ENCODE measurements around the gene POMGNT1. TPM values are rescaled to one million over a fixed set of nuclear protein-coding genes. Genes with fewer than 3 reads are reported as not detected.

Gene POMGNT1
- total RNA-seq, 2 donors from 2014 or later: 27.3 to 31.9 TPM

DNA sequence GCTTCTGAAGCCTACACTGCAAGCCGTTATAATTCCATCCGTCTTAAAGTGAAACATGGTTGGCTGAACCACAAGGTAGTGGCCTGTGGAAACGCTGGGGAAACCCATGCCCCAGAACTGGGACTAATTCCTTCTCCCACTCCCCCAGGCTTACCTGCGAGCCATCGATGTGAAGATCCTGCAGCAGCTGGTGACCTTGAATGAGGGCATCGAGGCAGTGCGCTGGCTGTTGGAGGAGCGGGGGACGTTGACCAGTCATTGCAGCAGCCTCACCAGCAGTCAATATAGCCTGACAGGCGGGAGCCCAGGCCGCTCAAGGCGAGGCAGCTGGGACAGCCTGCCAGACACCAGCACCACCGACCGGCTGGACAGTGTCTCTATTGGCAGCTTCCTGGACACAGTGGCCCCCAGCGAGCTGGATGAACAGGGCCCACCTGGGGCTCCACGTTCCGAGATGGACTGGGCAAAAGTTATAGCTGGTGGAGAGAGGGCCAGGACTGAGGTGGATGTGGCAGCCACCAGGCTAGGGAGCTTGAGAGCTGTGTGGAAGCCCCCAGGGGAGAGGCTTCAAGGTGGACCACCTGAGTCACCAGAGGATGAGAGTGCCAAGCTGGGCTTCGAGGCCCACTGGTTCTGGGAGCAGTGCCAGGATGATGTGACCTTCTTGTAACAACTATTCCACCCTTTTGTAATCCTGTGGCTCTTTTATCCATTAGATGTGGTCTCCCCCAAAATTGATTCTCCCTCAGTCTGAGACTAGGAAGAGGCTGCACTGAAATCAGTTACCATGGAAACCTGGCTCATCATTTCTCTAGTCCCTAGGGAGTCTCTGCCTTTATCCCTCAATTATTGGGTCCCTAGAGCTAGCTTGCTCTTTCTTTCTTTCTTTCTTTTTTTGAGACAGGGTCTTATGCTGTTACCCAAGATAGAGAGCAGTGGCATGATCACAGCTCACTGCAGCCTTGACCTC, 21.6 kb upstream of the POMGNT1 start:
- DNase-seq: no peak
- no peak for ATAC-seq
- intact Hi-C loops (cut with DNase I, micrococcal nuclease): loop anchor here in 1 of 2 donors (5.0 kb wide), 1 partner anchor 183 kb away; no protein-coding TSS in a partner anchor

DNA sequence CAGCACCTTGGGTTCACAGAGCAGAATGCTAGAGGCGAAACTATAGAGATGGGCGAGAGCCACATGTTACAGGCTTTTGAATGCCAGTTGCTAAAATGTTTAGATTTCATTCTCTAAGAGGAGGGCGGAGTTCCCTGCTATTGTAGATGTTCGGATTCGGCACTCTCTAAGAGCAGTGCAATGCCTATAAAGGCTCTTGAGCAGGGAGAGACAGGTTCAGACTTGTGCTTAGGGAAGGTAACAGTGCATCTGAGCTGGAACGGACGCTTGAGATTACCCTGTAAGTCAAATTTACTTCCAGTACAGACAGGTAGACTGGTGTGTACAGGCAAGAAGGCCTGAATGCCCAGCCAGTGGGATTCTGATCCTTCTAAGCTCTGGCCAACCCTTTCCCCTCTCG, 20.2 kb upstream of the POMGNT1 start:
- intact Hi-C loops (cut with DNase I, micrococcal nuclease): no loop called here
- DNase-seq (no peak), ATAC-seq (no peak)

DNA sequence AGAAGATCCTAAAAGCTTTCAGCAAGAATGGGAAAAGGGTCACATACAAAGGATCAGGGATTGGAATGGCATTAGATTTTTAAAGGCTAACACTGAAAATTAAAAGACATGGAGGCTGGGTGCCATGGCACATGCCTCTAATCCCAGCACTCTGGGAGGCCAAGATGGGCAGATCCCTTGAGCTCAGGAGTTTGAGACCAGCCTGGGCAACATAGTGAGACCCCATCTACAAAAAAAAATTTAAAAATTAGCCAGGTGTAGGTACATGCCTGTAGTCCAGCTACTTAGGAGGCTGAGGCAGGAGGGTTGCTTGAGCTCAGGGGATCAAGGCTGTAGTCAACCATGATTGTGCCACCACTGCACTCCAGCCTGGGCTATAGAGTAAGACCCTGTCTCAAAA, 17.3 kb upstream of the POMGNT1 start:
- ATAC-seq (no peak), DNase-seq (no peak)
- intact Hi-C loops (cut with DNase I, micrococcal nuclease): no loop called here

DNA sequence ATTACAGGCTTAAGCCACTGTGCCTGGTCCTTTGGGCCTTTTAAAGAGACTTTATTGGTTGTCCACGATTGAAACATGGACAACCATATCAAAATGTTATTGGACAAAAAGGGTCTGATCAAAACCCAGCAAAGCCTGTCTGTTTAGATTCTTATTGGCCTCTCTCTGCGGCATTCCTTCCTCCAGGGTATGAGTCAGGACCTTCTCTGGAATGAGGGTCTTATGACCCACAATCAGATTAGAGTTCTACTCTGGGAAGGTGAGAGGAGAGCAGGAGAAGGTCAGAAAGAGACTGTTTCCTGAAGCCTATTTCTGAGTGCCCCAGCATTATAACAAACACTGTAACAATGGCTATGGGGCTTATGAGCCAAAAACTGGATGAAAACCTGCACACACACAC, 12.8 kb upstream of the POMGNT1 start:
- ATAC-seq: no peak
- intact Hi-C loops (cut with DNase I, micrococcal nuclease): no loop called here
- no peak for DNase-seq

DNA sequence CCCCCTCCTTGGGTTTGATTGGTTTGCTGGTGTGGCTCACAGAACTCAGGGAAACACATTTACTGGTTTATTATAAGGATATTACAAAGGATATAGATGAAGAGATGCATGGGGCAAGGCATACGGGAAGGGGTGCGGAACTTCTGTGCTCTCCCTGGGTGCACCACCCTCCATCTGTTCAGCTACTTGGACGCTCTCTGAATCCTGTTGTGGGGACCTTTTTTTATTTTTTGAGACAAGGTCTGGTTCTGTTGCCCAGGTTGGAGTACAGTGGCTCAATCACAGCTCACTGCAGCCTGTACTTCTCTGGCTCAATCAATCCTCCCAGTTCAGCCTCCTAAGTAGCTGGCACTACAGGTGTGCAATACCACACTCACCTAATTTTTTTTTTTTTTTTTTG, 12.3 kb upstream of the POMGNT1 start:
- intact Hi-C loops (cut with DNase I, micrococcal nuclease): no loop called here
- no peak for ATAC-seq
- no peak for DNase-seq

DNA sequence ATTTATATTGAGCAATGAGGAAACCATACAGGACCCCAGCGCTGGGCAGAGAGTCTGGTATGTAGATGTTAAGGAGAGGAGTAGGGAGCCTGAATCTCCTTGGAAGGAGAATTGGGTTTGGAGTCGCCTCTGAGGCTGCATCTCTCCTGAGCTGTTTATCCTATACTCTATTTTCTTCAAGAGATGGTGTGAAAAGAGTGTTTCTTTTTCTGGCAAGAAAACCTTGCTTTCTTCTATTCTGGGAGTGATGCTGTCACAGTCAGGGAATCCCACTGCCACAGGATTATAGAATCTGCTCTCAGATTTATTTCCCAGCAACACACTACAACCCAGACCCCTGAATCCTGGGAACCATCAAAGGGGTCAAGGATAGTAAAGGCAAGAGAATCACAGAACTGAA, 8.2 kb upstream of the POMGNT1 start:
- no peak for ATAC-seq
- DNase-seq: no peak
- intact Hi-C loops (cut with DNase I, micrococcal nuclease): no loop called here

DNA sequence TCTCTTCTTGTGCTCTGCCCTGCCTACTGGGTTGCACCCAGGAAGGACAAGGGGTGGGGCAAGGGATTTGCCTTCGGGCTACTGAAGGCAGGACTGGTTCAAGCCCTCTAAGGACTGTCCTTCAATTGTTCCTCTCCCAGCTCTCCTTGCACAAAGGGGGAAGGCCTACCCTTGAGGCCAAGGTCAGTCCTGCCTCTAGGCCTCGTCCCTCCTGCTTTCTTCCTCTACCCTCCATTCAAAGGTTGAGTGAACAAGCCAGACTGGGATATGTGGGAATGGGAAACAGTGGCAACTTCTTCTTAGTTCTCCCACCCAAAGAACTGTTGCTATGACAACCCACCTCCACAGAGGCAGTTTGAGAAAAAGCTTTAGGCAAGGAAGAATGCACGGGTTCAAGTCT, 7.6 kb upstream of the POMGNT1 start:
- intact Hi-C loops (cut with DNase I, micrococcal nuclease): no loop called here
- no peak for ATAC-seq
- DNase-seq: no peak

DNA sequence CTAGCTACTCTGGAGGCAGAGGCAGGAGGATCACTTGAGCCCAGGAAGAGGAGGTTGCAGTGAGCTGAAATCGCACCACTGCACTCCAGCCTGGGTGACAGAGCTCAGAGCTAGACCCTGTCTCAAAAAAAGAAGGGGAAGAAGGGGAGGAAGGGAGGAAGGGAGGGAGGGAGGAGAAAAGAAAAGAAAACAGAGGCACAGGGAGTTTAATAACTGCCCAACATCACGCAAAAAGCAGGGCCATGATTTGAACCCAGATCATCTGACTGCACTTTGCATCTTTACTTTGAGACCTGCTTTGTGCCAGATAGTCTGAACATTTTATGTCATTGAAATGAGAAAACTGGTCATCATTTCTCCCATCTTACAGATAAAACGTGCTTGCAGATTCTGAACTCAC, 6.9 kb upstream of the POMGNT1 start:
- intact Hi-C loops (cut with DNase I, micrococcal nuclease): no loop called here
- ATAC-seq (no peak), DNase-seq (no peak)

DNA sequence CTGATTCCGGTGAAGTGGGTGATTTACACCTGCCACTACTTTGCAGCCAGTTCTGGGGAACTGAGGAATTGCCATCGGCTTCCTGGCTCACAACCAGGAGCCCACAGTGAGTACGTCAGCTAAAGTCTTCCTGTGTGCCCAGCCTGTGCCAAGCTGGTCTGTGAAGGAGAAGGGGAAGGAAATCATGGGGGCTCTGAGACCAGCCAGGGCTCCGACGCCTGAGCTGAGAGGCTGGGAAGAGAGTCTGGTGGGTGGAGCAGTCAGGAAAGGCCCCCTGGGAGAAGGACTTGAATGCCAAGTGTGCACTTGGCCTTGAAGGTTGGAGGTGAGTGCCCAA, 6.1 kb upstream of the POMGNT1 start:
- ATAC-seq (no peak), DNase-seq (no peak)
- intact Hi-C loops (cut with DNase I, micrococcal nuclease): no loop called here

DNA sequence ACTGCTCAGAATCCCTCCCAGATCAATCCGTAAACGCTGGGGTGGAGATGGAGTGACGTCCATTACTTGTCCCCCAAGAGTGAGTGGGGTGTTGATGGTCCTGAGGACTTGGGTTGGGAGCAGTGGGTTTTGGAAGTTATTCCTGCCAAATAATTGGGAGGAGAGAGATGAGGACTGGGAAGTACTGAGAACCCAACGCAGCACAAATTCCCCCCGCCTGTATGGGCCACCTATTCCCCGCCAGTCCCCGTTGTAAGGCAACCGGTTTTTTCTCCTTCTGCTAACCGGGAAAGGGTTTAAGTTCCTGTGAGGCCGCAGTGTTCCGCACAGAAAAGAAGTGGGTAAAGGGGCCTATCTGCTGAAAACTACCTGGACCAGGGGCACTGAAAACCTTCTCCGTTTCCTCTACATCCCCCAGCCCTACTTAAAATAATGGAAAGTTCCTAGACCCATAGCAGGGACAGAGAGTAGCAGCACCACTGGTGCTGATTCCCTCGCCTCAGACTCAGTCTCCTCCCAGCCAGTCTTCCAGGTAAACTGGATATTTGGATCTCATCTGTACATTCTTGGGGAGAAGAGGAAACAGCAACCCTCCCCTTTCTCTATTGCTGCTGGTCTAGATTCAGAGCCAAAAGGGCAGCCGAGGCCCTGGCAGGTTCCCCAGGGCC, 5.6 kb upstream of the POMGNT1 start:
- ATAC-seq (no peak), DNase-seq (no peak)
- intact Hi-C loops (cut with DNase I, micrococcal nuclease): no loop called here

DNA sequence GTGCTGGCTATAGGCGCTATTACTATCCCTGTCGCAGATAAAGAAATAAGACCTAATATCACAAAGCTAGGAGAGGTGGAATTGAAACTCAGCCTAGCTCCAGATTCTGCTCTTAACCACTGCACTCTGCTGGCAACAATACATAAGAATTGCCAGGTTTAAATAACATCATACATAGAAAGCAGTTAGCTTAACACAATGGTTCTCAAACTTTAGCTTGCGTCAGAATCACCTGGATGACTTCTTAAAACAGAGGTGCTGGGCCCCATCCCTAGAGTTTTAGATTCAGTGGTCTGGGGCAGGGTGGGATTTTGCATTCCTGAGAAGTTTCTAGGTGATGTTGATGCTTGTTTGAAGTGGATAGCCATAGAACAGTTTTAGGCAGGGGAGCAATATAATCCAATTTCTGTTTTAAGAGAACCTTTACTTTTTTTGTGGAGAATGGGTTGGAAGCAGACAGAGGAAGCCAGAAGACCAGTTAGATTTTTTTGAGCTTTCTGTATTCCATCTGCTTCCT, 1.1 kb upstream of the POMGNT1 start:
- intact Hi-C loops (cut with DNase I, micrococcal nuclease): no loop called here
- no peak for ATAC-seq
- DNase-seq: no peak

DNA sequence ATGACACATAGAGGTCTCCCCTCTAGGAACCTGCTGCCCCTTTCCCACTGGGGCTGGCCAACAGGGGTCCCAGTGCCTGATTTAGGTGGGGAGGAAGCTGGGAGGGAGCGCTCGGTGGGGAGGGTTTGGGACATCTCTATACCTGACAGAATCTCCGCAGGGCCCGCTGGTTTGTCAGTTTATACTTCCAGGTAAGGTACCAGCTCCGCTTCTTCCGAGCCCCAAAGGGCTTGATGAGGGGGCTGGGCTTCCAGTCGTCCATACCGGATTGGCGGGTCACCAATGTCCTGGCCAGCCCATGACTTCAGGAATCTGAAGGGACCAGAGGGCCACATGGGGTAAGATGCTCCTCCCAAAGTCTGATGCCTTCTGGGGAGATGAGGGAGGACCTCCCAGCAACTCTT, 672 bp downstream of the POMGNT1 start:
- ATAC-seq (no peak), DNase-seq (no peak)
- intact Hi-C loops (cut with DNase I, micrococcal nuclease): no loop called here

DNA sequence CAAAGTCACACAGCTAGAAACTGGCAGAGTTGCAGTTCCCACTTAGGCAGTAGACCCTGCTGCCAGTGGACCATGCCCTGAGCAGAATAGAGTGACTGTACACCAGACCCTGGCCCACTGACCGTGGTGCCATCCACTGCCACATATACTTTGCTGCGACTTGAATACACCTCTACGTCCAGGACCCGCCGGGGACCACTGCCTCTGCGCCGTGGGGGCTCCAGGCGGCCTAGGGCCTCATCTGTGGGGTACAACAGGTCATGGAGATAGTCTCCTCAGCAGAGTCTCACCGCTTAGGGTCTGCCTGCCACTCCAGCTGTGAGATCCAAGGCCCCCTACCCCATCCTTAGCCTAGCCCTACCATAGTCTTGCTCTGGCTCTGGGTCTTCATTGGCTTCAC, 1.6 kb downstream of the POMGNT1 start:
- ATAC-seq: no peak
- intact Hi-C loops (cut with DNase I, micrococcal nuclease): no loop called here
- no peak for DNase-seq

DNA sequence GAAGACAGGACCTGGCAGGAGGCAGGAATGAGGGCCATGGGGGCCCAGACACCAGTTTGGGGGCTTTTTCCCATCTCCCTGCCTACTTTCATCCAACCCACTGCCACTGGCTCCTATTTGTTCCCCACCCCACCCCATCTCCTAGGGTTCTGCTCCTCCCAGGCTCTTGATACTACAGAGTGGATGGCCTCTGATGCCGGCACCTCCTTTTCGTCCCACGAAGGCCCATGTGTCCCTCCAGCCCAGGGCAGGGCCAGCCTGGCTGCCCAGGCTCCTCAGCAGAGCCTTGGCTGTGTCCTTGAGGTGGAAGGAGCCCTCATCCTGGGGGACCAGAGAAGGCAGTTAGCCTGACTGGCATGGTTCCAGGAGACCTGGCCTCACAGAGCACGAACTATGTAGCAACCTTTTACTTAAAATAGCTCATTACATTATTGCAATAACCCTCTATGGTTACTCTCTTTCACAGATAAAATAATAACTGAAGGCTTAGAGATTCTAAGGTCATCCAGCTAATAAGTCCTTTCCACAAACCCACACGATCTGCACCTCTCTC, 3.5 kb downstream of the POMGNT1 start:
- DNase-seq (no peak), ATAC-seq (no peak)
- intact Hi-C loops (cut with DNase I, micrococcal nuclease): no loop called here

DNA sequence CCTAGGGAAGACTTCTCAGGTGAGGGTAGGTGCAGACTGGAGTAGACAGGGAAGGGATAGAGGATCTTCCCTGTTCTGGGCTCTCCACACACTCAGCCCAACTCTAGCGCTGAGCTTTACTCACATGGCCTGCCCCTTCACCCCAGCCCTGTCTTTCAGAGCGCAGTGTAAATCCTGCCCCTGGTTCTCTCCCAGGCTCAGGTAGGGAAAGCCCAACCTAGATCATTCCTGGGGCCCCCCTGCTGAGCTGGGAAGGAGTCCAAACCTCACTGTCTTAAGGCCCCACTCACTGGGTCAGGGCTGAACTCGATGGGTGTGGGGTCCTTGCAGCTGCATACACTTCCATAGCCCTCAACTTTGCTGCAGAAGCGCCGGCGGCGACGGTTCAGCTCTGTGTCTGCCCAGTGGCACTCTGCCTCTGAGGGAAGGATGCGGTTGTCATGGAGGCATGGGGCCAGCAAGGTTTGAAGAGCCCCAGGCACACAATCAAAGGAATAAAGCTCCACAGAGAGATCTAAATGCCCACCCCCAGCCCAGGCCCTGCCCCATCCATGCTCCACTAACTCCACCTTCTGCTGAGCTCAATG, 4.2 kb downstream of the POMGNT1 start:
- intact Hi-C loops (cut with DNase I, micrococcal nuclease): no loop called here
- ATAC-seq (no peak), DNase-seq (no peak)

DNA sequence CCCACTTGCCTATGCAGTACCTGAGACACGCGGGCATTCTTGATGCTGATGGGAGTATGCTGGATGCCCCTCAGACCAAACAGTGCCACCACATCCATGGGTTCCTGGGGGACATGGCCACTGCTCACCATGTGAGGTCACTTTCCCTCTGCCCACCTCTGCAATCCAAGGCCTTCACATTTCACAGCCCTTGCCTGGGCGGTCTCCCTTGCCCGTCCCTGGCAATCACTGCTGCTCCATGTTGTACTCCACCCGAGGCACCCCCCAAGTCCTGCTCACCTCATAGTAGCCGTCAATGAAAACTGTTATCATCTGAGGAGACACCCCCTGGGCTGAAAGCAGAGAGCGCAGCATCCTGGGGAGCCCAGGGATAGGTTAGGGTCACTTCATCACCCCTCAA, 4.9 kb downstream of the POMGNT1 start:
- peak; percentile 0 for ATAC-seq
- DNase-seq: no peak
- intact Hi-C loops (cut with DNase I, micrococcal nuclease): no loop called here

DNA sequence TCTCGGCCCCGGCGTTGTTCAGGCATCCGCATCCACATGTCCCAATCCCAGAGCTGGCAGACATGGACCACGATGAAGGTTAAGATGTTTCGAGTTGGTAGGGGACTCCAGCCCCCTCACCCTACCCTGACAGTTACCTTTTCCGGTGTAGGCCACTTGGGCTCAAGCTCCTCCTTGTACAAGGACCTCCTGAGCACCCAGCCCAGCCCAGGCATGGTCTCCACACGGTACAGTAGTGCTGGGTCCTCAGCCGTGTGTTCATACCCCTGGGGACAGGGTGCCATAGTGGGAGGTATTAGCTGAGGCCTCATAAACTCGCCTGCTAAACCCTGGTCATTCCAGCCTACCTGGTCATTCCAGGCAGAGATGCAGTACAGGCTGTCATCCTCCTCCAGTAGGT, 6.1 kb downstream of the POMGNT1 start:
- intact Hi-C loops (cut with DNase I, micrococcal nuclease): no loop called here

DNA sequence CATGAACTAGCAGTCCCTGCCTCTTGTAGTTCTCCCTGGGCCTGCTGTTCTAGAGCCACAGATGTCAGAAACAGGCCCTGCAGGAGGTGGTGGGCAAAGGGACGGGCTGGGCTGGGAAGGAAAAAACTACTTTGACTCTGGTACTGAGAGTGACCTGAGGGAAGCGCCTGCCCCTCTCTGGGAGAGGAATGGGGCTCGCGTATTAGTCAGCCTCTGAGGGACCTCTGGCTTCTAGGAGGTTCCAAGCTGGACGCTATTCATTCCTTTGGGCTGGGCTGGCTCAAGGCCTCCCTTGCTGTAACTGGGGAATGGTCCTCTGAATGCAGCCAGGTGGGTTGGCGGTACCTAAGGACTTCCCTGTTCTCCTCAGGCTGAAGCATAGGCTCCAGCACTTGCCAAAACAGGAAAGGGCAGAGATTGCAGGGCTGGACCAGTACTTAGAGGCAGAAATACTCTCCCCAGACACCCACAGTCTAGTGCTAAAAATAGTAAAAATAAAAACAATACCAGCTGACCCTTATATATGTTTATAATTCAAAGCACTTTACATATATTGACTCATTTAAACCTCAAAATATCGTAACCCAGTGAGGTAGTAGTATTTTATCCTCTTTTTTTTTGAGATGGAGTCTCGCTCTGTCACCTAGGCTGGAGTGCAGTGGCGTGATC, 7.1 kb downstream of the POMGNT1 start:
- intact Hi-C loops (cut with DNase I, micrococcal nuclease): no loop called here
- ATAC-seq: no peak
- DNase-seq: no peak

More for the DNA sequence above, 6.1 kb downstream of the POMGNT1 start:
- DNase-seq (no peak), ATAC-seq (peak; percentile 1)

DNA sequence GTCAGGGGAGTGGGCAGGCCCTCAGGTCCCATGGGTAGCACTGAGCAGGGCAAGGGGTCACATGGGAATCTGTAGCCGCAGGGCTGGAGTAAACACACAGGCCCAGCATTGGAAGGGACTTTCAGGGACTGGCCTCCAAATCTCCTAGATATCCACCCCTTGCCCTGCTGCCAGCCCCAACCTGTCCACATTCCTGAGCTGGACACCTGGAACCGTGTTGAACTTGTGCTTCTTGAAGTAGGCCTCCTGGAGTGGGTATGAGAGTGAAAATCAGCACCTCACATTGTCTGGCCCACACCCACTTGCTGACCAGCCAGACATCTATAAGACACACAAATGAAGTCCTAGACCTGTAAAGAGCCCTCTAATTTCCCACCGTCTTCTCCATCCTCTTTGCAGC, 7.7 kb downstream of the POMGNT1 start:
- intact Hi-C loops (cut with DNase I, micrococcal nuclease): no loop called here
- no peak for ATAC-seq
- DNase-seq: no peak
